Forelimb muscle (tissue), 1 donor: ENCODE measurements around the gene CPE. TPM values are rescaled to one million over a fixed set of nuclear protein-coding genes. Genes with fewer than 3 reads are reported as not detected.

Experiments used
- polyA plus RNA-seq: library from polyadenylated mRNA; unstranded; fragments of 120-200 nt; gene quantifications from one replicate; pipeline ENCODE4 v1.2.1, GENCODE V29; 2013; ENCODE audit not compliant: insufficient read length

The CPE gene
- polyA plus RNA-seq, 1 donor, result 60.6 TPM

Other genes with a start within 250 kb of the CPE start
- 6.6 TPM for gene KLHL2, start 171.4 kb upstream of the CPE start, polyA plus RNA-seq
- gene MSMO1, start 51.3 kb upstream of the CPE start, polyA plus RNA-seq, result 25.0 TPM